GM19193 (cell line): ENCODE measurements around the gene SCML1.

ENCODE experiments used
- POLR2A ChIP-seq: IDR thresholded peaks from 4 replicates; pipeline ENCODE4 v1.6.1; 2011; ENCODE audit not compliant: insufficient read depth, insufficient read length; ENCODE audit errors: extremely low read depth

Gene SCML1

DNA sequence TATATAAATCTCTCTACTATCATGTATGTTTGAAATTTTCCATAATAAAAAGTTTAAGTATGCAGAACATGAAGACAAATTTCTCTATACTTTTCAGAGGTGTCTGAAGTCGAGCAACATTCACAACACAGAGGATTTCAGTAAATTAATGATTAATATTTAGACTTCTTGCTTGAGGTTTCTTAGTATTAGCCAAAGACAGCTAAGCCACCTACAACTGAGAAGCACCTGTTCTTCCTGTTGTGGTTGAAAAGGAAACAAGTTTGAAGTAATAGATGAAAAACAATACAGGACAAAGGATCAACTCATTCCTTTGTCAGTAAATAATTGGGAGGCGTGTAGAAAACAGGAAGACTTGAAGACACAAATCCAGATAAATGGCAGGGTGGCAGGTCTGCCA is 21.1 kb downstream of the SCML1 start:
- no peak for TF ChIP-seq POLR2A

DNA sequence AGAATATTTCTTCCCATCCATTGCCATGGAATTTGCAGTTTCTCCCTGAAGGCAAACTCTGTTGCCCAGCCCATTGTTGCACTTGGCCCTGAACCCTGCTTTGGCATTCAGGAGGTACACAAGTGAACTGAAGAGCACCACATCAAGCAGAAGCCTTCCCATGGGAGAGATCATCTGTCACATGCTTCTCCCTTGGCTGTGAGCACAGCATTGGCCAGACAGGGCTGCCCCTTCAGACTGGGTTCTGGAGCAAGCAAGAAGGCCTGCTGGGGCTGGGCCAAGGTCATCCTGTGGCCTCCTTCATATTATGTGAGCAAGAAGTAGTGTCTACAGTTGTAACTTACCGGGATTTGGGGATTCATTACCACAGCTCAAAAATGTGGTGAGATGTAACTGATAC is 22.7 kb downstream of the SCML1 start:
- TF ChIP-seq POLR2A = no peak

DNA sequence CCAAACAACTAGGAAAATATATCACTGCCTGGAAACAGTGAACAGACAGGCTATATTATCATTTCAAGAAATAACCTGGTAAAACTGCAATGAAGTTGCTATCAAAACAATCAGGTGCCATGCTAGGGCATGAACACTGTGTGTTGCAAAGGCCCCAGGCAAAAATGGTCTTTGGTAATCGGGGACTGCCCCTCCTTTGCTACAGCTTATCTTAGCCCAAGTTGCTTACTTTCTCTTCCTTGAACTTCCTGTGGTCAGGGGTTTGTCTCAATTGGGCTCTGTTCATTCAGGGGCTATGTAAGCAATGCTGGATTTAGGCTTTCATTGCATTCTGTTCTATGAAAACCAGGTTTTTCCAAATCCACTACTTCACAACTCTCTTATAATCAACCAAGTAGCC is 30.4 kb downstream of the SCML1 start:
- TF ChIP-seq POLR2A = no peak

DNA sequence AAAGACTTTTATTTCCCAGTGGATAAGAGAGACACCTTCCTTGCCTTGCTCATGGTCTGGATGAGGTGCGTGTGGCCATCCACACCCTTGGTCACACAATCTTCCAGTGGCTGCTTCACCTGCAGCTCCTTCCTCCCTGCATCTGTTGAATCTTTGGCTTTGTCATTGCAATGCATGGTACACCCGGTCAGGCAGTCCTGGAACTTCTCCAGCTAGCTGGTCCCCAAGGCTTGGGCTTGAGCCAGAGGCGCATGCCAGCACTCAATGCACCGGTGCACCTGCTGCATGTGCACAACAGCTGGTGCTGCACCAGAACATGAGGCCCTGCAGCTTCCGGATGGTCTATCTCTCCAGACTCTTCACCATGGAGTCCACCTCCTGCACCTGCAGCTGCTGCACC is 31.7 kb downstream of the SCML1 start:
- no peak for TF ChIP-seq POLR2A

DNA sequence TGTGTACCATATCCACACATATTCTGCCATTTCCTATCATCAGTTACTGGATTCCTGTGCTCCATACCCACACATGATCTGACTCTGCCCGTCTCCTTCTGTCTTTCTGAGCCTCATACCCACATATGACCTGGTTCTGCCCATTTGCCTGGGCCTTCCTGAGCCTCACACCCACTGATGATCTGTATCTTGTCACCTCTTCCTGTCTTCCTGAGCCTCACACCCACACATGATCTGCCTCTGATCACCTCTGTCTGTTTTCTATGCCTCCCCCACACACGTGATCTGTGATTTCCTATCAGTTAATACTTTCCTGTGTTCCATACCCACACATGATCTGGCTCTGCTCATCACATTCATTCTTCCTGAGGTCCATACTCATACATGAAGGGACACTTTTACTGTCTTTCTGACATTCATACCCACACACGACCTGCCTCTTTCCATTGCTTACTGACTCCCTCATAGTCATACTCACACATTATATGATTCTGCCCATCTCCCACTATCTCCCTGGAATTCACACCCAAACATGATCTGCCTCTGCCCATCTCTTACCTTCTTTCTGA is 32.5 kb downstream of the SCML1 start:
- no peak for TF ChIP-seq POLR2A

DNA sequence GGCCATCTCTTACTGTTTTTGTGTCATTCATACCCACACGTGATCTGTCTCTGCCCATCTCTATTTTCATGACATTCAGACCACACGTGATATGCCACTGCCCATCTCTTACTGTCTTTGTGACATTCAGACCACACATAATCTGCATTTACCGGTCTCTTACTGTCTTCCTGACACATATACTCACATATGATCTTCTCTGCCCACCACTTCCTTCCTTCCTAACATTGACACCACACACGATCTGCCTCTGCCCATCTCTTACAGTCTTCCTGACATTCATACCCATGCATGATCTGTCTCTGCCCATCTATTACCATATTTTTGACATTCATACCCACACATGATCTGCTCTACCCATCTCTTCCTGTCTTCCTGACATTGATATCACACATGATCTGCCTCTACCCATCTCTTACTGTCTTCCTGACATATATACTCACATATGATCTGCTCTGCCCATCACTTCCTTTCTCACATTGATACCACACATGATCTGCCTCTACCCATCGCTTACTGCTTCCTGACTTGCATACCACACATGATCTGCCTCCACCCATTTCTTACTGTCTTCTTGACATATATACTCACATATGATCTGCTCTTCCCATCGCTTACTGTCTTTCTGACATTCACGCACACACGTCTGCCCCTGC is 36.1 kb downstream of the SCML1 start:
- no peak for TF ChIP-seq POLR2A

DNA sequence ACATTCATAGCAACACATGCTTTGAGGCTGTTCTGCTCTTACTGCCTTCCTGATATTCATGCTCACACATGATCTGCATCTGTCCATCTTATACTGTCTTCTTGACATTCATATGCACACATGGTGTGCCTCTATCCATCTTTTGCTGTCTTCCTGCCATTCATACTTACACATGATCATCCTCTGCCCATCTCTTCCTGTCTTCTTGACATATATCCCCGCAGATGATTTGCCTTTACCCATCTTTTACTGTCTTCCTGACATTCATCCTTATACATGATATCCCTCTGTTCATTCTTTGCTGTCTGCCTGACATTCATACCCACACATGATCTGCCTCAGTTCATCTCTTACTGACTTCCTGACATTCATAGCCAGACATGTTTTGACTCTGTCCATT is 36.8 kb downstream of the SCML1 start:
- no peak for TF ChIP-seq POLR2A

DNA sequence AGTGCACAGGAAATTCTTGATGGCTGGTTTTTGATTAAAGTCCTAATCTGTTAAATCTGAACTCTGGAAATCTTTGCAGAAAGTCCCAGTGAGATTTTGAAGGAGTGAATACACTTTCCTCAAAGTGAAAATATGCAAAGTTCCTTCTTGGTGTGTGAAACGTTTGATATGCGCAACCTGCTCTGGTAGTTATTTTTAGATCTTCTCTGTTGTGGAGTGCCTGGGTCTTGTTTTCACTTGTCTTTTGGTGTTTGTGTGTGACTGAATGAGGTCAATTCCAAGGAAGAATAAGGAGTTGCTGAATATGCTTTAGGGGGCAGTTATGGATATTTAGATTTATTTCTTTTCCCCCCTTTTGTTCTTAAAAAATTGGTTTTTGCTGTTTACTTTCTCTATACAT is 41.7 kb downstream of the SCML1 start:
- no peak for TF ChIP-seq POLR2A

DNA sequence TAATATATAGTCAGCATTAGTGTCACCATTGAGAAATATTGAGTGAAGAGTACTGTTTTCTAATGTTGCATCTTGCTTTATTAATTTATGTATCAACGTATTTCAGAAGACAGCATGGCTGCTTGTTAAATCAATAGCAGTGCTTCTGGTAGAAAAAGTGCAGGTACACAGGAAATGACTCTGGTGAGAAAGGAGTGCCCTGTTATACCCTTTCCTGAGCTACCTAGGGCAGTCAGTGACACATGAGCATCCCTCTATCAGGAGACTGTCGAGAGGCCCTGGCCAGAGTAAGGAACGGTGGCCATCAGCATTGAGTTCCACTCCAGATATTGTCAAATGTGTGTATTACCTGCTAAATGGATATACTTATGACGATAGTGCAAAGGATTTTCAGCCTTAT is 42.1 kb downstream of the SCML1 start:
- TF ChIP-seq POLR2A = no peak

DNA sequence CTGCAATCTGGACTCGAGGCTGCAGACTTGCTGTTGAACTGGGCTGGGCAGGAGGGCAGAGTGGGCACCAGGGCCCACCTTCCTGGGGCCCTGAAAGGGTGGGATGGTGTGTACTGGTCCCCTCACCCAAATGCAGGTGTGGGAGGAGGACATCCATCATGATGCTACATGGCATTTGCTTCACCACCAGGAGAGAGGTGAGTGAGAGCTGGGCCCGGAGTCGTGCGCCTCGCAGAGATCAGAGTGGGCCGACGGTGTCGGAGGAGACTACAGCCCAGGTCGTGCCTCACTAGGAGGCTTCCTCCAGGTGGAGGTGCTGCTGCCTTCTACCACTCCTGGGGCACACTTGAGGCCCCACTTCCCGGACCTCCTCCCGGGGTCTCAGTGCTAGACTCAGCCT is 50.3 kb downstream of the SCML1 start:
- TF ChIP-seq POLR2A = no peak

DNA sequence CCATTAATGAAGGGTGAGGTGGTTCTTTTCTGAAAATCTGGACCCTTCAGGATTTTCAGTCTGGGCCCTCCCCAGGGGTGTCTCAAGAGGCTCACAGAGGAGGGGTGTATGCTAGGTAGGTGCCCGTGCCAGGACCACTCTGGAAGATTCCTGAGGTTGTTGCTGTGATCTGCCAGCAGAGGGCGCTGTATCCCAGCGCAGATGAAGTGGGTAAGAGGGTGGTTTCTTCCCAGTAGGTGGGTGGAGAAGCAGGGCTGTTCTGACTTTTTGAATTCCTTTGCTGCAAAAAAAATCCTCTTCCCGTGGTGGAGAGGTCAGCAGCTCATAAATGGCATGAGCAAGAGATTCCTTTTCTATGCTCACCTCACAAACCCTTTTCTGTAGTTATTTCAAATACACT is 51.1 kb downstream of the SCML1 start:
- no peak for TF ChIP-seq POLR2A

DNA sequence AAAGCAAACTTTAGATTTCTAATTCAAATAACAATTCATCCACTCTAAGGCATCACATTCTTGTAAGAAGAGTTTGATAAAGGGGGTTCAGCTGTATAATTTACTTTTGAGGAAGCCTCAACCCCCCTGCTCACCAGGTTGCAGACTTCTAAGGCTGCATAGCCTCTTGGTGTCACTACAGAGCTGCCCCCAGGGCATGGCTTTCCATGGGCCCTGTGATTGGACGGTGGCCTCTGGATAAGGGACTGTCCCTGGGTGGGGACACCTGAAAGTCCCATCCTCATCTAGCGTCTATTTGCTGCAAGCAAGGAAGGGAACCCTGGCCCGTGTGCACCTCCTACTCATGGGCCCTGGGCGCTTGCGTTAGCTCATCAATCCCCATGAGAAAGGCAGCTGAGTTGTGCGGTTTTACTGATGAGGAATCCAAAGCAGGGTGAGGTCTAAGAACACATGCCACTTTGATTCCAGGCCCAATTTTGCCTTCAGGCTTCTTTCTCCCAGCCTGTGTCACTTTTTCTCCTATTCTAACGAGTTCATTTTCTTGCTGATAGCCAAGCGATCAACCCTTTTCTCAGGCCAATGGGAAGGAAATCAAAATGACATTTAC is 51.8 kb downstream of the SCML1 start:
- TF ChIP-seq POLR2A = no peak

DNA sequence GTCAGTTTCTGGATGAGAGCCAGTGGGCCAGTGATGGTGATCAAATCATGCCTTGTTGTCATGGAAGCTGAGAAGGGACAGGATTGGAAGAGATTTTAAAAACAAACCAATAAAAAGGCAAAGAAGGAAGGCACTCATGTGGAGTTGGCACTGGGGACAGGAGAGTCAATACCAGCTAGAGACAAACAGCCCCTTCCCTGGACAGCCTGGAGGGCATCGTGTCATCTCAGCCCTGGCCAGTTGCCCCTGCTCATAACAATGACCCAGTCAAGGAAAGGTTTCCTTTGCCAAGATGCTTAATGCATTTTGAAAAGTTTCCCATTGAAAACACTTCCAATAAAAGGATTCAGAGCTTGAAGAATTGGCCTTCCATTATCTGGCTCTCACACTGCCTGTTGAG is 55.5 kb downstream of the SCML1 start:
- TF ChIP-seq POLR2A = no peak

DNA sequence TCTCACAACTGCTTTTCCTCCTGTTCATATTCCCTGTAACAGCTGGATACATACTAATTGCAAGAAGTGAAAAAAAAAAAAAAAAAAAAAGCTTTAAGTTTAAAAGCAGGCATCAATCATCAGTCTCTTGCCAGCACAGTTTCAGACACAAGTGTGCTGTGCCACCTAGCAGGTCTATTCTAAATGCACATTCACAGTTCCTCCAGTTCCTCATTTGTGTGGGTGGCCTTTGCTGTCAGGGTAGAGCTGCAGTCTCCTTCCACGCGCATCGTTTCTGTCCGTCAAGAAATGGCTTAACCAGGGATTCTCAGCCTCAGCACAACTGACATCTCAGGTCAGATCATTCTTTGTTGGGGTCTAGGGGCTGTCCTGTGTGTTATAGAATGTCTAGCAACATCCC is 61.6 kb downstream of the SCML1 start:
- TF ChIP-seq POLR2A = no peak

DNA sequence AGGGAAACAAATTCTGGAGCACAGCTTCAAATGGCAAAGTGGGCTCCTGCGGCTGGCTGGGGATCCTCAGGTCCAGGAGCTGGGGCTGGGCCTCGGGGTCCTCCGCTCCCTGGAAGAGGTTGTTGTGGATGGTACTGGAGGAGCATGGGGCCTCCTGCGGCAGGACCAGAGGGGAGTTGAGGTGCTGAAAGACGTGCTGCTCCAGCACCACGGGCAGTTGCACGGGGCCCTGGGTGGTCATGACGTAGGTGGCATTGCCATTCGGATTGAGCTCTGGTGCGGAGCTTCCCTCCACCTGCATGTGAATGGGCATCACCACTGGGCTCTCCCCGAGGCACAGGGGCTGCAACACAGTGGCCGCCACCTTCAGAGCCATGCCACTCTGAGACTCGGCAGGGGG is 64.1 kb downstream of the SCML1 start:
- no peak for TF ChIP-seq POLR2A

DNA sequence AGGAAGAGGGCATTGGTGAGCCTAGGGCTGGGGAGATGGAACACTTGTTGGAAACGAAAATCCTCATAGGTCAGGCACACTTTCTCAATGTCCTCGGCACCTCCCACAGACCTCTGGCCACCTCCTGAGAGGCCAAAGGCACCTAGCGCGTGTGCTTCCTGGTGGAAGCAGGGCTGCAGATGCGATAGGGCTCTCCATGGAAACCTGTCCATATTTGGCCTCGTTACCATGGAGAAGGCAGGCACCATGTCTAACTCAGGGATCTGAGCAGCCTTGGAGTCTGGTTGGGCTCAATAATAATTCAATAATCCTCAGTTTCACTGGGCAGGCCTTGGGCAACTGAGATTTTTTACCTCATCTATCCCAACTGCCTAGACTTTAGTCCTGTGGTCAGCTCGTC is 65.5 kb downstream of the SCML1 start:
- no peak for TF ChIP-seq POLR2A
